Forelimb muscle (tissue), 1 donor: Measurements from ENCODE around the gene CUEDC2. TPM values are rescaled to one million over a fixed set of nuclear protein-coding genes. Genes with fewer than 3 reads are reported as not detected.

Experiments used
- polyA plus RNA-seq: library from polyadenylated mRNA; unstranded; fragments of 120-200 nt; gene quantifications from one replicate; pipeline ENCODE4 v1.2.1, GENCODE V29; 2013; ENCODE audit not compliant: insufficient read length

The CUEDC2 gene
- polyA plus RNA-seq, 1 donor = 48.0 TPM

Other genes with a start within 250 kb of the CUEDC2 start
- 0.70 TPM for gene ELOVL3, start 206.3 kb downstream of the CUEDC2 start, polyA plus RNA-seq
- gene PITX3, start 191.1 kb downstream of the CUEDC2 start, polyA plus RNA-seq = 24.1 TPM
- 46.4 TPM for gene GBF1, start 187.0 kb downstream of the CUEDC2 start, polyA plus RNA-seq
- gene NFKB2, start 36.9 kb downstream of the CUEDC2 start, polyA plus RNA-seq = 13.8 TPM
- 5.3 TPM for gene PSD, start 13.8 kb downstream of the CUEDC2 start, polyA plus RNA-seq
- 6.6 TPM for gene FBXL15, start 11.7 kb downstream of the CUEDC2 start, polyA plus RNA-seq
- not detected for gene C10orf95, start 19.0 kb upstream of the CUEDC2 start, polyA plus RNA-seq
- gene ACTR1A, start 70.1 kb upstream of the CUEDC2 start, polyA plus RNA-seq = 73.9 TPM
- gene SUFU, start 71.4 kb upstream of the CUEDC2 start, polyA plus RNA-seq = 14.6 TPM
- gene TRIM8, start 211.9 kb upstream of the CUEDC2 start, polyA plus RNA-seq = 80.0 TPM